Astrocyte (in vitro differentiated cells and primary cell): ENCODE results near the gene BATF3.

Experiments
- EZH2 ChIP-seq: IDR thresholded peaks from 2 replicates; pipeline ENCODE4 v1.6.1; 2012; ENCODE audit warnings: mild to moderate bottlenecking, low read length, inconsistent platforms; ENCODE audit not compliant: insufficient read depth
- TF ChIP-seq, protein P1 (sequence below): IDR thresholded peaks from 2 replicates; pipeline ENCODE4 v1.5.1; 2011; ENCODE audit warnings: low read depth, mild to moderate bottlenecking, inconsistent platforms, low read length, moderate library complexity; ENCODE audit not compliant: insufficient read depth

DNA sequence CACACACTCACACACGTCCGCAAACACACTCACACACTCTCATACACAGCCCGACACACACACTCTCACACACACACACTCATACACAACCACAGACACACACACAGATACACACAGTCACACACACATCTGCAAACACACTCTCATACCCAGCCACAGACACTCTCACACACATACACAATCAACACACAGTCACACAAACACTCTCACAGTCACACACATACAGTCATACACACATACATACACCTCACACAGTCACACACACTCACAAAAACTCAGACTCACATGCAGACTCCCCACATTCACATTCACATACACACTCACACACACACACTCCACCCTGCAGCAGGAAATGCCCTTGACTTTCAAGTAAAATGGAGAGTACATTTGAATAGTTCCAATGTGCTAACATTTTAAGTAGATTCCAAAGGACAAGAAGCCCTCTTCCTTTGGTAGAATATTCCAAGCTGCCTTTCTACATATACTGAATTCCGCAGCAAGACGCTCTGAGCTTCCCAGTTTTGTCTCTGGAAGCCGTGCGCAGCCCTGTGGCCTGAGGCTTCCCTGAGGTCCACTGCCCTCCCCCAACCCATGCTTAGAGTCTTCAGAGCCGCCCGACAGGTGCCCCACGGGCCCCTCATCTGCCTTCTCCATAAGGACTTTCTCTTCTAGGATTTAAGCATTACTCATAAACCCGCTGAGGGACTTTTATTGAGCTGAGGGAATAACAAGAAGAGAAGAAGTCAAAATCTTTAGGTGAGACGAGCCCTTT is 9.7 kb downstream of the BATF3 start:
- TF ChIP-seq, protein P1, sequence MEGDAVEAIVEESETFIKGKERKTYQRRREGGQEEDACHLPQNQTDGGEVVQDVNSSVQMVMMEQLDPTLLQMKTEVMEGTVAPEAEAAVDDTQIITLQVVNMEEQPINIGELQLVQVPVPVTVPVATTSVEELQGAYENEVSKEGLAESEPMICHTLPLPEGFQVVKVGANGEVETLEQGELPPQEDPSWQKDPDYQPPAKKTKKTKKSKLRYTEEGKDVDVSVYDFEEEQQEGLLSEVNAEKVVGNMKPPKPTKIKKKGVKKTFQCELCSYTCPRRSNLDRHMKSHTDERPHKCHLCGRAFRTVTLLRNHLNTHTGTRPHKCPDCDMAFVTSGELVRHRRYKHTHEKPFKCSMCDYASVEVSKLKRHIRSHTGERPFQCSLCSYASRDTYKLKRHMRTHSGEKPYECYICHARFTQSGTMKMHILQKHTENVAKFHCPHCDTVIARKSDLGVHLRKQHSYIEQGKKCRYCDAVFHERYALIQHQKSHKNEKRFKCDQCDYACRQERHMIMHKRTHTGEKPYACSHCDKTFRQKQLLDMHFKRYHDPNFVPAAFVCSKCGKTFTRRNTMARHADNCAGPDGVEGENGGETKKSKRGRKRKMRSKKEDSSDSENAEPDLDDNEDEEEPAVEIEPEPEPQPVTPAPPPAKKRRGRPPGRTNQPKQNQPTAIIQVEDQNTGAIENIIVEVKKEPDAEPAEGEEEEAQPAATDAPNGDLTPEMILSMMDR = no peak
- no peak for TF ChIP-seq EZH2
